Measurements from ENCODE around the gene TTC21B. TPM values are rescaled to one million over a fixed set of nuclear protein-coding genes. Genes with fewer than 3 reads are reported as not detected.

Gene TTC21B
- total RNA-seq, 1 experiment from 2014 or later: 20.8 TPM

GRCh38 chr2:165892526-165892925 lies 61.0 kb downstream of the TTC21B start (continued):
- no peak for TF ChIP-seq PREB (CRISPR knock-in tag; IDR thresholded peaks at IDR 0.05; ENCODE audit: borderline replicate concordance)
- no peak for TF ChIP-seq OVOL2 (CRISPR knock-in tag; IDR thresholded peaks at IDR 0.05; ENCODE audit: borderline replicate concordance)
- no peak for TF ChIP-seq FOXP4 (CRISPR knock-in tag; IDR thresholded peaks at IDR 0.05)
- TF ChIP-seq ZMAT4 (CRISPR knock-in tag; IDR thresholded peaks at IDR 0.05): no peak

- peaks cover 6% of the 10 kb centered on the region for H3K36me3 Mint-ChIP-seq
- H3K9me3 Mint-ChIP-seq: no peaks in the 10 kb centered on the region
Observed at GRCh38 chr2:165891943-165892342, 61.6 kb downstream of the TTC21B start.

More at GRCh38 chr2:165891943-165892342, 61.6 kb downstream of the TTC21B start:
- H3K4me1 Mint-ChIP-seq: no peaks in the 10 kb centered on the region
- ATAC-seq (no peak), DNase-seq (ENCODE audit: low spot score) (no peak)
- H3K4me3 Mint-ChIP-seq: no peak overlapping the region
- CTCF ChIA-PET: no interaction called here
- TF ChIP-seq ZNF281 (CRISPR knock-in tag; IDR thresholded peaks at IDR 0.05) (no peak), ZNF671 (CRISPR knock-in tag; IDR thresholded peaks at IDR 0.05) (no peak), FOXP4 (CRISPR knock-in tag; IDR thresholded peaks at IDR 0.05) (no peak), ZSCAN18 (CRISPR knock-in tag; IDR thresholded peaks at IDR 0.05) (no peak), ZNF263 (CRISPR knock-in tag; IDR thresholded peaks at IDR 0.05; ENCODE audit: low read depth) (no peak), E2F1 (CRISPR knock-in tag; IDR thresholded peaks at IDR 0.05) (no peak), FOXJ3 (CRISPR knock-in tag; IDR thresholded peaks at IDR 0.05; ENCODE audit: borderline replicate concordance) (no peak)
- H3K27ac Mint-ChIP-seq: no peak overlapping the region
- H3K27me3 Mint-ChIP-seq (ENCODE audit: low read depth): no peaks in the 10 kb centered on the region
- POLR2A ChIA-PET: no interaction called here
